LNCAP (cell line): ENCODE results near the gene NPAS3.

Source experiments
- CTCF ChIP-seq: fragments of 450-650 bp; IDR thresholded peaks from 2 replicates; pipeline ENCODE4 v1.5.1; 2017; ENCODE audit warnings: mild to moderate bottlenecking

NPAS3 gene

DNA sequence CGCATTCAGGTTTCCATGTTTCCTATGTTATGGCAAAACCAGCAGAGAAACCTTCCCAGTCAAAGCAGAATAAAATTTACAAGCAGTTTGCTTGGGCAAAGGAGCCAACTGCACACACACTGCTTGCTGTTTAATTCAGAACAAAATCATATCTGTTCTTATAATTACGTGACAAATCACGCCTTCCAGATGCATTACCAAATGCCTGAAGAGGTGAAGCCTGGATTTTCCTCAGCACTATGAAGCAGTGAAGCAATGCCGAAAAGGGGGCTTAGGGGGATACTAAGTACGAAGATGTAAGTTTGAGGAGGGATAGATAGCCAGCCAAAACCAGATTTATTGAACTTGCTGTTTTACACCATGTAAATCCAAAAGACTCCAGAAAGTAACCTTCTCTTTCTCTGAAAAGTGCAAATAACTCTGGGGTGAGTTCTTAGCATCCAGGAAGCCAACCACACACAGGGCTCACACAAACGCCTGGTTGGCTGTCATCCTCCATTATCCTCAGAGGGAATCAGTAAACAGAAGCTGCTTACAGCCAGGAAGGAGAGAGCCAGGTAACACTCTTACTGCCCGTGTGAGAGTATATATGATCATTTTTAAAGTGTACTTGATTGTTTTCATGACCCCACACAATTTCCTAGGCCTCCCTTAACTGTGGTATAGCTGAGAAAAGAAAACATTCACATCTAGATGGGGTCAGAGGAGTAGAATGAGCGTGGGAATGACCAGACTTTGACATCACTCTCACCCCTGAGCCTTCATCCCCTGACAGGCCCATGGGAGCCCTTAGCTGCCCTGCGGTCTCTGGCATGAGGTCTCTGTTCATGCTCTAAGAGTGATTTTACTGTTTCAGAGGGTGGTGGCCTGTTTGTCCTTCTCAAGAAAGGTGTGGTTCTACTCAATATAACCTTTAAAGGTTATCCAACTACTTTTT lies 569.7 kb downstream of the NPAS3 start:
- TF ChIP-seq CTCF: no peak

GRCh38 chr14:33509454-33509853 lies 570.8 kb downstream of the NPAS3 start:
- no peak for TF ChIP-seq CTCF

- no peak for TF ChIP-seq CTCF
Observed at GRCh38 chr14:33510063-33510481, 571.4 kb downstream of the NPAS3 start.

DNA sequence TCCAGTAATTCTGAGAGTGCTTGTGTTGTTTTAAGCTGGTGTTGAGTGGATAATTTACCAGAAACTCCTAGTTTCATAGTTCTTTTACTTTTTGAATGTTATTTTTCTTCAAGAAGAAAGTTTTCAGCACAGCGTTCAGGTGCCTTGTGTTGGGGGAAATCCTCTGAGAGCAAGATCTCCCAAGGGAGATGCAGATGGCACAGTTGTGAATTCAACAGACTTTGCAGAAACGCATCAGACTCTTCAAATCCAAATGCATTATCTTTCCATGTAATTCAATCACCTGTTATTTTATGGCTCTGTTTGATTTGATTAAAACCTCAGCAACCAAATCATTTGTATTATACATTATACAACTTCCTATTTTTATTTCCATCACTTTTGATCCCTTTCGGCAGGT lies 572.3 kb downstream of the NPAS3 start:
- TF ChIP-seq CTCF: no peak

- TF ChIP-seq CTCF: no peak
Observed at GRCh38 chr14:33511851-33512640, 573.4 kb downstream of the NPAS3 start.

DNA sequence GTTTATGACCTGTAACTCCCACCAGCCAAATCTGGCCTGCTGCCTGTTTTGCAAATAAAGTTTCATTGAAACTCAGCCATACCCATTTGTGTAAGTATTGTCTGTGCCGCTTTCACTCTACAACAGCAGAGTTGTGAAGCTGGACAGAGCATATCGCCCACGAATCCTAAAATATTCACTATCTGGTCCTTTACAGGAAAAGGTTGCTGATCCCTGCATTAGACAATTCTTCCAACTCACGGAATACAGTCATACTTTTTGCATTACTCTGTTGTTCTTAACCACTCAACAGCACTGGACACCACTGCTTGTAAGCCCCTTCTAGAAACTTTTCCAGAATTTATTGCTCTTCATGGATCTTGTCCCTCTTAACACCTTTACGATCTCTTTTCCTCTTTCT lies 576.8 kb downstream of the NPAS3 start:
- TF ChIP-seq CTCF: no peak

GRCh38 chr14:33515899-33516298 lies 577.2 kb downstream of the NPAS3 start:
- TF ChIP-seq CTCF: no peak
